GM18520 (cell line): ENCODE measurements around the gene ATXN1.
A peak's percentile ranks its signal among the peaks of the same experiment; 100 is the strongest.

ENCODE experiments used
- ATAC-seq: cut with Tn5 transposase; IDR thresholded peaks from one replicate; pipeline ENCODE4 v1.9.1; 2021; ENCODE audit not compliant: unreplicated experiment

ATXN1 gene

GRCh38 chr6:16583144-16583762 is 178.0 kb downstream of the ATXN1 start:
- ATAC-seq: peak; percentile 45

GRCh38 chr6:16582446-16583143 is 178.7 kb downstream of the ATXN1 start:
- no peak for ATAC-seq

GRCh38 chr6:16578695-16579285 is 182.5 kb downstream of the ATXN1 start:
- no peak for ATAC-seq

- peak; percentile 67 for ATAC-seq
Measured at GRCh38 chr6:16576451-16577368, 184.6 kb downstream of the ATXN1 start.

- no peak for ATAC-seq
Measured at GRCh38 chr6:16575655-16576054, 185.6 kb downstream of the ATXN1 start.

- no peak for ATAC-seq
Measured at GRCh38 chr6:16572943-16573342, 188.3 kb downstream of the ATXN1 start.

GRCh38 chr6:16572317-16572716 is 188.9 kb downstream of the ATXN1 start:
- ATAC-seq: no peak

- ATAC-seq: no peak
Measured at GRCh38 chr6:16570946-16571345, 190.3 kb downstream of the ATXN1 start.

GRCh38 chr6:16570221-16570553 is 191.1 kb downstream of the ATXN1 start:
- ATAC-seq: no peak

- no peak for ATAC-seq
Measured at GRCh38 chr6:16568128-16568527, 193.1 kb downstream of the ATXN1 start.

- no peak for ATAC-seq
Measured at GRCh38 chr6:16567071-16567470, 194.2 kb downstream of the ATXN1 start.

GRCh38 chr6:16564436-16564835 is 196.8 kb downstream of the ATXN1 start:
- no peak for ATAC-seq

- ATAC-seq: no peak
Measured at GRCh38 chr6:16563628-16564240, 197.5 kb downstream of the ATXN1 start.

GRCh38 chr6:16562498-16562897 is 198.8 kb downstream of the ATXN1 start:
- no peak for ATAC-seq

- ATAC-seq: no peak
Measured at GRCh38 chr6:16559071-16559470, 202.2 kb downstream of the ATXN1 start.

GRCh38 chr6:16555550-16555949 is 205.7 kb downstream of the ATXN1 start:
- no peak for ATAC-seq

GRCh38 chr6:16553531-16553930 is 207.7 kb downstream of the ATXN1 start:
- ATAC-seq: no peak

- ATAC-seq: no peak
Measured at GRCh38 chr6:16551466-16551865, 209.8 kb downstream of the ATXN1 start.

GRCh38 chr6:16548121-16548520 is 213.1 kb downstream of the ATXN1 start:
- no peak for ATAC-seq

GRCh38 chr6:16547587-16547986 is 213.7 kb downstream of the ATXN1 start:
- no peak for ATAC-seq

- ATAC-seq: no peak
Measured at GRCh38 chr6:16546861-16547260, 214.4 kb downstream of the ATXN1 start.
